HEK293T (cell line): ENCODE results near the gene DLG2.

Experiments
- ARNT ChIP-seq: fragments of 450-650 bp; IDR thresholded peaks from 2 replicates; pipeline ENCODE4 v1.6.1; 2017; ENCODE audit warnings: mild to moderate bottlenecking
- BHLHE40 ChIP-seq: fragments of 450-650 bp; IDR thresholded peaks from 2 replicates; pipeline ENCODE4 v1.6.1; 2016; ENCODE audit warnings: mild to moderate bottlenecking, moderate library complexity, borderline replicate concordance
- CTBP1 ChIP-seq: fragments of 450-650 bp; IDR thresholded peaks from 2 replicates; pipeline ENCODE4 v1.6.1; 2016; ENCODE audit warnings: borderline replicate concordance
- FOXA1 ChIP-seq: fragments of 450-650 bp; IDR thresholded peaks from 2 replicates; pipeline ENCODE4 v1.6.1; 2016; ENCODE audit warnings: mild to moderate bottlenecking
- HDGF ChIP-seq: fragments of 450-650 bp; IDR thresholded peaks from 2 replicates; pipeline ENCODE4 v1.6.1; 2017; ENCODE audit warnings: antibody characterized with exemption, borderline replicate concordance
- SUZ12 ChIP-seq: fragments of 450-650 bp; IDR thresholded peaks from 2 replicates; pipeline ENCODE4 v1.6.1; 2016; ENCODE audit warnings: mild to moderate bottlenecking
- TARDBP ChIP-seq: fragments of 450-650 bp; IDR thresholded peaks from 2 replicates; pipeline ENCODE4 v1.6.1; 2016
- ZNF384 ChIP-seq: fragments of 450-650 bp; IDR thresholded peaks from 2 replicates; pipeline ENCODE4 v1.6.1; 2016
- TF ChIP-seq, protein P1 (sequence below): fragments of 450-650 bp; IDR thresholded peaks from 2 replicates; pipeline ENCODE4 v1.6.1; 2016

DNA sequence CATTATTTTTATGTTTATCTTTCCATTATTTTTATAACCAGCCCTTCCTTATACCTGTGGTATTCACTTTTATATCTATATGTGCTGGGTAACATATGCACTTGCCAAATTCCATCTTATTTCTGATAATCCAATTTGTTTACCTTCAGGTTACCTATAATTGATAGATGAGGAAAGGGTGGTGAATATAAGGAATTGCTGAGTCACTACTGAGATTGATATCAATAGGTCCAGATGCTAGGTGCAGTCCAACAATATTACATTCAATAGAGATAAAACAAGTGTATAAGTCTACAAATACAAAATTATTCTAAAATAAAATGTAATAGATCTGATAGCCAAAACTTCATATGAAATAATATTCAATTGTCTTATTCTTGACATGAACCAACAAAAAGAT, 1582.0 kb downstream of the DLG2 start:
- TF ChIP-seq BHLHE40 (no peak), FOXA1 (no peak), HDGF (no peak), SUZ12 (no peak), ZNF384 (no peak), ARNT (no peak), CTBP1 (no peak), TARDBP (no peak)
- TF ChIP-seq, protein P1, sequence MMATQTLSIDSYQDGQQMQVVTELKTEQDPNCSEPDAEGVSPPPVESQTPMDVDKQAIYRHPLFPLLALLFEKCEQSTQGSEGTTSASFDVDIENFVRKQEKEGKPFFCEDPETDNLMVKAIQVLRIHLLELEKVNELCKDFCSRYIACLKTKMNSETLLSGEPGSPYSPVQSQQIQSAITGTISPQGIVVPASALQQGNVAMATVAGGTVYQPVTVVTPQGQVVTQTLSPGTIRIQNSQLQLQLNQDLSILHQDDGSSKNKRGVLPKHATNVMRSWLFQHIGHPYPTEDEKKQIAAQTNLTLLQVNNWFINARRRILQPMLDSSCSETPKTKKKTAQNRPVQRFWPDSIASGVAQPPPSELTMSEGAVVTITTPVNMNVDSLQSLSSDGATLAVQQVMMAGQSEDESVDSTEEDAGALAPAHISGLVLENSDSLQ = no peak
